HG03103 (cell line): ENCODE results near the gene GFI1B.
A peak's percentile ranks its signal among the peaks of the same experiment; 100 is the strongest.

ENCODE experiments used
- ATAC-seq: cut with Tn5 transposase; IDR thresholded peaks from one replicate; pipeline ENCODE4 v1.9.1; 2021; ENCODE audit warnings: low read depth; ENCODE audit not compliant: unreplicated experiment

GFI1B gene

DNA sequence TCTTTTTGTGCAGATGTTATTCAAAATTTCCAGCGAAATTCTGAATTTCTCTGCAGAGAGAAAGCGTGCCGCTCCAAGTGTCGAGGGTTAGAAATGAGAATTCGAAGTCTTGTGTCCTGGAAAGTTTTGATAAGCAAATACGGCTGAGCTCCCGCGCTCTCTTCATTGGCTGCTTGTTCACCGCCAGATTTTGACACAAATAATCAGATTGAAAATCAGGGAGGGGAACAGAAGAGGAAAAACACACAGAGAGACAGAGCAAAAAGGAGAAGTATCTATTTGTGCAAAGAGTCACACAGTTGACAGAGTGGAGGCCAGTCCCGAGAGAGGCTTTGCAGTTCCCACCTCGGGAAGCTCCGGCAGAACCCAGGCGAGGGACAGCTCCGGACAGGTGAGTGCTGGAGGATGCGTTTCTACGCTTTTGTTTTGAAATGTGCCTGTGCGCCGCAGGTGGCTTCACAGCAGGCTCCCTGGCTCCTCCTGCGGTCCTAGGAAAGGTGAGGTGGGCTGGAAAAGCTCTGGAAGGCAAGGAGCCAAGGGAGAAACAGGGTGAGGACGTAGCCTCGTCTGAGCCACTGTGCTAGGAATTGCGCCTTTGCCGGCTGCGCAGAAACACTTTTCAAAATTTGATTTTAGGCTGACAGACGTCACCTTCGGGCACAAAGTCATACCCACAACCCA lies at the start of gene GFI1B:
GFI1B (plus strand) TSS at position 244 of the 681 bp plus-strand sequence. CDS start 7,985 bp downstream, outside the sequence.
- no peak for ATAC-seq

GRCh38 chr9:132931178-132931735 lies 47.2 kb upstream of the GFI1B start:
- no peak for ATAC-seq

GRCh38 chr9:132935026-132935425 lies 43.5 kb upstream of the GFI1B start:
- ATAC-seq, result no peak

GRCh38 chr9:132937463-132937901 lies 41.0 kb upstream of the GFI1B start:
- no peak for ATAC-seq

DNA sequence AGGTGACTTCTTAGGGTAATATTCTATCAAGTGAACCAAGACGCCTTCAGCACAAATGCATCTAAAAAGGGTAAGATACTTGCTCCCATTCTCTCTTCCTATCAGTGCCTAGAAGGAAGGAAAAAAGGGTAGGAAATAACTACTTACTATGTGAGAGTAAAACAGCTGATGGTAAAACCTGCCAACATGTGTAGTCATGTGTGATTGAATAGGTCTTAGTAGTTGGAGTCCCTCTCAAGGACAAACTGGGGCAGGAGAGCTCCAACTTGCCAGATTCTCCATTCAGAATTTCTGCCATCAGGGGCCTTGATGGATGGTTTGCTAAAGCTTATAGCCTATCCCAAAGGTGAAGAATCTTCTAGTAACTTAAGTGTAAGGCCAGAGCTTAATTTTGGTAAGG lies 39.3 kb upstream of the GFI1B start:
- no peak for ATAC-seq

DNA sequence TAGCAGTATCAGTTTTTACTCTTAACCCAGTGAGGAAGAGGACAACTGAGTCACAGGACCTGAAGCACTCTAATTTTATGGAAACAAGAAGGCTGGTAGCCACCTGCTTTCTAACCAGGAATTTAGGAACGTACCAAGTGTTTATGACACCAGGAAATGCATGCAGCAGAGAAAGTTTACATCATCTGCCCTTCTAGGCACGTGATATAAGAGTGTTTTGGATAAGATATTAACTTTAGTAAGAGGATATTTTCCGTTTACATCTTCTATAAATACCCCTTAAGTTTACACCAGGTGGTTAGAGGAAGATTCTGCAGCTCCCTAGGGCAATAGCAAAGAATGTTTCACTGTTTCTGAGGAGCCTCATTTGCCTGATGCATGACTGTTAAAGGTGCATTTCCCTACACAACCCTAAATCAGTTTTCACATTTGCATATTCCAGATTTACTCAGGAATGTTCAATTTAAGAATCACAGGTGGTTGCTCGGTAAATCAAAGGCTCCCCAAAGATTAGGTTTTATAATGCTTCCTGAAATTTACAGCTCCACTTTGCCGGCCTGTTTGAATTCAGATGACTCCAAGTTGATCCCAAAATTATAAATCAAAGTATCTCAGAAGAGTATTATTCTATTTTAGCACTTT lies 35.8 kb upstream of the GFI1B start:
- ATAC-seq, result no peak

GRCh38 chr9:132943651-132944293 lies 34.7 kb upstream of the GFI1B start:
- peak; percentile 3 for ATAC-seq

GRCh38 chr9:132944294-132945185 lies 34.0 kb upstream of the GFI1B start, which contains the start of gene TSC1:
Gene TSC1 (minus strand): TSS chr9:132944616. CDS start chr9:132928872, 15,744 bp downstream.
- ATAC-seq, result peak; percentile 62

DNA sequence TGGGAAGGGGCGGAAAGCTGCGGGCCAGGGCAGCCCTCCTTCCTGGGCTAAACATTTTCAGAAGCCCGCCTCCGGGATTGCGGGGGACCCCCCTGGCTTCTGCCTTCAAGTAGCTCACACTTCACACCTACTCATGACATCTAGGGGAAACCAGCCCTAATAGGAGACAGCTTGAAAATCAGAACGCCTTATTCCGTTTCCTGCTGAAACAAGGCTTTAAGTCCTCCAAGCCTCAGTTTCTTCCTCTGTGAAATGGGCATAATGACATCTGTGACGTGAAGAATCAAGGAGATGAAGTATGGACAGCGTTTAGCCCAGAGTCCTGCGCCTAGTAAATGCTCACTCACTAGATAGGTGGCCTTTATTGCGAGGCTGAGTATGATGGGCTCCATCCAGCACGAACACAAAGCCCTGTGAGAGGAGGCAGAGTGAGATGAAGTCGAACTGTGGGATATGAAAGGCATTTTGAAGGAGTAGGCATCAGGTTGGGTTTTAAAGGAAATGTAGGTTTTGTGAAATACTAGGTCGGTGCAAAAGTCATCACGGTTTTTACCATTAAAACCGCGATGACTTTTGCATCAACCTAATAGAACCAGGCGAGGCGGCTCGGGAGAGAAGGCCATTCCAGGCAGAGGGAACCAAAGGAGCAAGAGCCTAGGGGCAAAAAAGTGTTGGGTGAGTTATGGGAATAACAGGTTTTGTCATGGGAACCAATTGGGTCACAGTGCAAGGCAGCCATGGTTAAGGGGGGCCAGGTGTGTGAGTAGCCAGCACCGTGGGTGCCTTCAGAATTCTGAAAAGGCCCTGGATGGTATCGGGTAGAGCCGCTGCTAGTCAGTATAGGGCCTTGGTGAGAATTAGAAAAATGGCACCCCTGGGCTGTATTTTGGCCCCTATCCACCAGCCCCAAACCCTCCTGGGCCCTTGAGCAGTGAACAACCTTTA lies 33.0 kb upstream of the GFI1B start:
- no peak for ATAC-seq

- ATAC-seq, result no peak
Observed at GRCh38 chr9:132946211-132946610, 32.3 kb upstream of the GFI1B start.

DNA sequence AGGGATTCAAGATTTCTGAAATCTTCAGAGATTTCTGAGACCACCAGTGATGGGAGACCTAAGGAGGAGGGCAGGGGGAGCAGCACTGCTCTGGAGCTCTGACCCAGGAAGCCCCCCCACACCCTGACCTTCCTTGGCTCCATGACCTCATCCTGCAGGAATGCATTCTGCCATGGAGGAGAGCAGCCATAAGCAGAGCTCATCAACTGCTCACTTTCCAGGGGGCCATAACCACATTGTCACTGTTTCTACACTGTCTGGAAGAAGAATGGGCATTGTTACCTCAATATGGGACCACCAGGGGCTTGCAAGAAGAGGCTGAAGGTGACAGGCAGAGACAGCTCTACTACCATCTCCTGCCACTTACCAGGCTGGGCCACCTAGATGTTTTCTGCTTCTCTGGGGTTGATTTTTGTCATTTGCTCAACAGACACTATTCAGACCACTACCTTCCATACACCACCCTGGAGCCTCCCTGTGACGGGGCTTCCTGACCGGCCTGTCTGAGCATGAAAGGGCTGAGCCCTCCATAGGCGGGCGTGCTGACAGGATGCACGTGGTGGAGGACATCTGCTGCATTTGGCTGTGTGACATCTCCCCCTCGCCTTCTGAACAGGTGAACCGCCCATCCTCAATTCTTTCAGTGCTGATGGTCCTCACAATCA lies 31.7 kb upstream of the GFI1B start:
- ATAC-seq, result no peak

DNA sequence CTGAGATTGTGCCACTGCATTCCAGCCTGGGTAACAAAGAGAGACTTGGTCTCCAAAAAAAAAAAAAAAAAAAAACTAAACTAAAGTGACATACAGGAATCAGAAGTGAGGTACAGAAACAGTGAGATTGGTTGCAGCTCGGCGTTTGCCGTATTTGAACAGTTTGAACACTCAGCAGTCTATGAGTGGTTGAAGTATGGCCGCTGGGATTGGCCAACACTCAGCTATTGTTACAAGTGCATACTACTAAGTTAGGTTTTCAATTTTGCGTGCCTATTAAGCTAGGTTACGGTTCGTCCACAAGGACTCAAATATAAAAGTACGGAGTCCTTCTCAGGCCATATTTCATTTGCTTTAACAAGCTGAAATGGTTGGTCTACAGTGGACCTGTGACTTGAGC lies 30.7 kb upstream of the GFI1B start:
- no peak for ATAC-seq

DNA sequence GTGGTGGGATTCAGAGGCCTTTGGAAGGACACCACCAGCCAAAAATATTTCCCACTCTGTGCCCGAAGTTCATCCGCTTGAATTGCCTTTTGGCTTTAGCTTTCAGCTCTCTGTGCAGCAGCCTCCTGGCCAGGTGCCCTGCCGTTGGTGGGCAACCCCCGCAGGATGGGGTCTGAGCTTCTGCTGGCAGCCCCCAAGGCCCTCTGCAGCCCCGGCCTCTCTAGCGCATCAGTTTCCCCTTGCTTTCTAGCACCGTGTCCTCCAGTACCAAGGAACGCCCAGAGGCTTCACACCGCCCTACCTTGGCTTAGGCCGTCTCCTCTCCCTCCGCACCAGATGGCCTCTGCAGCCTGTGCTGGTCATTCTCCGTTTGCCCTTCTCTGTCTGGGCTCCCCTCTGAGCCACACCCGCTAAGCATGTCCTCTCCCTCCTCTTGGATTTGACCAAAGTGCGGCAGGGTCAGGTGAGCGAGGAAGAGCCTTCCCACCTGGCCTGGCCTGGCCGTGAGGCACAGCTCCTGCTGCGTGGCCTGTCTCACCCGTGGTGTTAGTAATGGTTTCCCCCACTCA lies 29.9 kb upstream of the GFI1B start:
- ATAC-seq, result no peak

DNA sequence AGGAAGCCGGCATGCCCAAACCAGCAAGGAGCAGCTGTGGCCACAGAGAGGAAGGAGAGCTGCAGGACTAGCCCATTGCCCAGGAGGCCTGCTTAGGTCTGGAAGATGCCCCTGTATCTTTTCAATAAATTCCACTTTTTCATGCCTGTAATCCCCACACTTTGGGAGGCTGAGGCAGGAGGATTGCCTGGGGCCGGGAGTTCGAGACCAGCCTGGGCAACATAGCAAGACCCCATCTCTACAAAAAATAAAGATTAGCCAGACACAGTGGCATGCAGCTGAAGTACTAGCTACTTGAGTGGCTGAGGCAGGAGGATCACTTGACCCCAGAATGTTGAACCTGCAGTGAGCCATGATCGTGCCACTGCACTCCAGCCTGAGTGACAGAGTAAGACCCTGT lies 28.8 kb upstream of the GFI1B start:
- ATAC-seq, result no peak

DNA sequence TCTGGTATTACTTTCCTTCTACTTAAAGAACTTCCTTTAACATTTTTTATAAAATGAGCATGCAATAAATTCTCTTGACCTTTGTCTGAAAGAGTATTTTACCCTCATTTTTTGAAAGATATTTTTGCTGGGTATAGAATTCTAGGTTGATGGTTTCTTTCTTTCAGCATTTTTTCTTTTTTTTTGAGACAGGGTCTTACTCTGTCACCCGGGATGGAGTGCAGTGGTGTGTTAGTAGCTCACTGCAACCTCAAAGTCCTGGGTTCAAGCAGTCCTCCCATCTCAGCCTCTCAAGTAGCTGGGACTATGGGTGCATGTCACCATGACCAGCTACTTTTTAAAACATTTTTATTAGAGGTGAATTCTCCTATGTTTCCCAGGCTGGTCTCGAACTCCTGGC lies 23.4 kb upstream of the GFI1B start:
- no peak for ATAC-seq

DNA sequence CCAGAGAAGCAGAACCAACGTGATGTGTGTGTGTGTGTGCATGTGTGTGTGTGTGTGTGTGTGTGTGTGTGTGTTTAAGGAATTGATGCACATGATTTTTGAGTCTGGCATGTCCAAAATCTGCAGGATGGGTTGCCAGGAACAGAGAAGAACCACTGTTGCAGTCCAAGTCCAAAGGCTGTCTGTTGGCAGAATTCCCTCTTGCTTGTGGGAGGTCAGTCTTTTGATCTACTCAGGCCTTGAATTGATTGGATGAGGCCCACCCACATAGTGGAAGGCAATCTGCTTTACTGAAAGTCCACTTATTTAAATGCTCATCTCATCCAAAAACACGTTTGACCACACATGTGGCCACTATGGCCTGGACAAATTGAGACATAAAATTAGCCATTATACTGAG lies 22.7 kb upstream of the GFI1B start:
- ATAC-seq, result no peak

DNA sequence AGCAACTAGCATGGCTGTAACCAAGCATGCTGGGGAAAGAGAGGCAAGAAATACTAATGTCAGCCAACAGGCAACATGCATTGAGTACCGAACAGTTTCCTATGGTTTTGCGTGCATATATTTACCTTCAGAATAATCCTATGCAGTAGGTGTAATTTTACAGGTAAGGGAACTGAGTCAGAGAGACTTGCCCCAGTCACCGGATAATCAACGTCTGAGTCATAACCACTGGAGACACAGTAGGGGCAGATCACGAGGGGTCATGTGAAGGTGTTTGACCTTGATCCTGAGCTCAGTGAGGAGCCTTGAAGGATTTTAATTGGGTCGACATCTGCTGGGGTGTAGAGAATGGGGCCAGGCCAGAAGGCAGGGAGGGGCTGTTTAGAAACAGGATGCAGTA lies 20.7 kb upstream of the GFI1B start:
- ATAC-seq, result no peak

GRCh38 chr9:132961002-132961401 lies 17.5 kb upstream of the GFI1B start:
- ATAC-seq, result no peak
